HepG2 (cell line): Measurements from ENCODE around the gene SS18L1. TPM values are rescaled to one million over a fixed set of nuclear protein-coding genes. Genes with fewer than 3 reads are reported as not detected.
A peak's percentile ranks its signal among the peaks of the same experiment; 100 is the strongest.

ENCODE experiments used
- GPBP1L1 ChIP-seq: sonication (generic); formaldehyde crosslinking; IDR thresholded peaks from 2 replicates; pipeline ENCODE4 v1.5.0; 2020; ENCODE audit warnings: mild to moderate bottlenecking, missing genetic modification reagents
- GTF3A ChIP-seq: sonication (generic); formaldehyde crosslinking; conservative IDR thresholded peaks from 2 replicates; pipeline ENCODE4 v1.4.0; 2020; ENCODE audit warnings: mild to moderate bottlenecking, missing genetic modification reagents
- MLLT10 ChIP-seq: sonication (generic); formaldehyde crosslinking; IDR thresholded peaks from 2 replicates; pipeline ENCODE4 v1.4.0; 2020; ENCODE audit warnings: missing genetic modification reagents
- NONO ChIP-seq, 2 experiments: fragments of 450-650 bp in 1 of 2; sonication (generic) in 1 of 2; formaldehyde crosslinking in 1 of 2; IDR thresholded peaks in 1 of 2; conservative IDR thresholded peaks in 1 of 2; 2 replicates each; pipeline versions ENCODE4 v1.6.1 to v1.8.0; 2017 to 2022; ENCODE audit warnings: mild to moderate bottlenecking in 1 of 2, missing genetic modification reagents in 1 of 2, moderate library complexity in 1 of 2
- NR2F6 ChIP-seq, 2 experiments: IDR thresholded peaks; 2 replicates each; pipeline ENCODE4 v1.6.1; 2016; ENCODE audit warnings: antibody characterized with exemption in 1 of 2, mild to moderate bottlenecking in 1 of 2
- RXRB ChIP-seq: IDR thresholded peaks from 2 replicates; pipeline ENCODE4 v1.6.1; 2016; ENCODE audit warnings: borderline replicate concordance, missing genetic modification reagents, missing compliant biosample characterization
- SOX13 ChIP-seq, 3 experiments: fragments of 450-650 bp in 1 of 3; sonication (generic) in 1 of 3; formaldehyde crosslinking in 1 of 3; IDR thresholded peaks in 2 of 3; conservative IDR thresholded peaks in 1 of 3; 2 replicates each; pipeline versions ENCODE4 v1.5.0 to v1.6.1; 2016 to 2020; ENCODE audit warnings: antibody characterized with exemption in 1 of 3, mild to moderate bottlenecking in 1 of 3, missing compliant biosample characterization in 1 of 3, missing genetic modification reagents in 1 of 3, moderate library complexity in 1 of 3
- STAT5B ChIP-seq: sonication (generic); formaldehyde crosslinking; IDR thresholded peaks from 2 replicates; pipeline ENCODE4 v1.4.0; 2020; ENCODE audit warnings: missing genetic modification reagents
- ZMYM4 ChIP-seq: sonication (generic); formaldehyde crosslinking; IDR thresholded peaks from 2 replicates; pipeline ENCODE4 v1.8.1; 2023; ENCODE audit warnings: mild to moderate bottlenecking, missing genetic modification reagents
- ZNF24 ChIP-seq: fragments of 450-650 bp; IDR thresholded peaks from 2 replicates; pipeline ENCODE4 v1.6.1; 2017; ENCODE audit warnings: antibody characterized with exemption, mild to moderate bottlenecking
- ZNF260 ChIP-seq: sonication (generic); formaldehyde crosslinking; IDR thresholded peaks from 2 replicates; pipeline ENCODE4 v1.4.0; 2020; ENCODE audit warnings: missing genetic modification reagents, low read depth, mild to moderate bottlenecking, borderline replicate concordance
- ZNF263 ChIP-seq: sonication (generic); formaldehyde crosslinking; IDR thresholded peaks from 2 replicates; pipeline ENCODE4 v1.4.0; 2020; ENCODE audit warnings: missing genetic modification reagents
- ZNF3 ChIP-seq: IDR thresholded peaks from 2 replicates; pipeline ENCODE4 v1.7.0; 2017; ENCODE audit warnings: inconsistent platforms
- ZSCAN25 ChIP-seq: sonication (generic); formaldehyde crosslinking; IDR thresholded peaks from 2 replicates; pipeline ENCODE4 v1.8.0; 2022; ENCODE audit warnings: mild to moderate bottlenecking, missing genetic modification reagents
- ZZZ3 ChIP-seq: sonication (generic); formaldehyde crosslinking; IDR thresholded peaks from 2 replicates; pipeline ENCODE4 v1.4.0; 2020; ENCODE audit warnings: missing genetic modification reagents, mild to moderate bottlenecking, borderline replicate concordance
- polyA plus RNA-seq, 8 experiments: library from polyadenylated mRNA; depleted of rRNA in 3 of 8; stranded (reverse) in 7 of 8; unstranded in 1 of 8; fragments of >200 nt; fragmentation: Illumina TruSeq in 4 of 8; extraction: Trizol in 4 of 8; gene quantifications; 2 replicates each; pipeline versions ENCODE4 v1.2.1 to v1.2.3, GENCODE V29; 2011 to 2016; ENCODE audit warnings: low read depth in 4 of 8, missing spikeins in 1 of 8, mixed read lengths in 1 of 8; ENCODE audit not compliant: insufficient read depth in 1 of 8
- total RNA-seq, 5 experiments: library from RNA; depleted of rRNA; stranded (reverse); fragments of >200 nt; fragmentation: Illumina TruSeq; extraction: Trizol; gene quantifications; 2 replicates each; pipeline ENCODE4 v1.2.3, GENCODE V29; 2016; ENCODE audit warnings: low read depth in 1 of 5
- TF ChIP-seq, protein P1 (sequence below): sonication (generic); formaldehyde crosslinking; IDR thresholded peaks from 2 replicates; pipeline ENCODE4 v1.5.0; 2020; ENCODE audit warnings: mild to moderate bottlenecking, missing genetic modification reagents
- TF ChIP-seq, protein P2 (sequence below): sonication (generic); formaldehyde crosslinking; IDR thresholded peaks from 2 replicates; pipeline ENCODE4 v1.5.0; 2020; ENCODE audit warnings: missing genetic modification reagents
- TF ChIP-seq, protein P3 (sequence below): sonication (generic); formaldehyde crosslinking; IDR thresholded peaks from 2 replicates; pipeline ENCODE4 v1.8.0; 2022; ENCODE audit warnings: missing genetic modification reagents, mild to moderate bottlenecking, moderate library complexity, borderline replicate concordance
- TF ChIP-seq, protein P4 (sequence below): IDR thresholded peaks from 2 replicates; pipeline ENCODE4 v1.6.1; 2016; ENCODE audit warnings: missing biosample characterization, missing genetic modification reagents, low read depth

SS18L1 gene
- total and polyA plus RNA-seq, 2 of the 13 experiments (the other 11 are each of a cell fraction or from before 2014, with no cell fraction given): 17.8 to 27.6 TPM

DNA sequence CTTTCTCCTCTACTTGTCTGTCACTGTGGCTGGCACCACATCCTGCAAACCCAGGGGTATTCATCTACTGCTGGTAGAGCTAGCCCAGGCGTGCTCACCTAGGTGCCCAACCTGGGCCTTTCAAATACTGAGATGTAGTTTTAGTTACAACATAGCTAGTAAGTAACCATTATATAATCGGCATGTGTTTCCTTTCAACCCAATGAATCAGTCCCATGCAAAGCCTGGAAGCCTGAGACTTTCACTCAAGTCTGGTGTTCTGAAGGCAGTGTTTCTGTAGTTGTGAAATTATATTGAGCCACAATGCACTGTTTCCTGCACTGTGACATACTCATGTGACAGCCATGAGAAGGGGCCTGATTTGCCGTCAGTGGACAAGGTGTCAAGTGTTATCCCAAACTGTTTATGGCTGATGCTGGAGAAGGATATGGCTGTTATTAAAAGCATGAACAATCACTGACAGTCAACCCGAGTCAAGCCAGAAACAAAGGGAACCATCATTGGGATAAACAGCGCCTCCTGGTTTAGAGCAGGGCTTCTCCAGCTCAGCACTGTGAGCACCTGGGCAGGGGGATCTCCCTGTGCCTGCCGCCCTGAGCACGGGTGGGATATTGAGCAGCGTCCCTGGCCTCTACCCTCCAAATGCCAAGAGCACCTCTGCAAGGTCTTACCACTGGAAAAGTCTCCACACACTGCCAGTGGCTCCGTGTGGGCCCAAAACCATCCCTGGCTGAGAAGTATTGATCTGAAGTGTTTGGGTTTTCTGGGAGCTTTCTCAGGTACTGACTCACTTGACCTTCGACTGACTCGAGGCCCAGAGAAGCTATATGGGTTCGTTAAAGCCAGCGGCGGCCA, 1.9 kb upstream of the SS18L1 start (continued):
- TF ChIP-seq, protein P1, sequence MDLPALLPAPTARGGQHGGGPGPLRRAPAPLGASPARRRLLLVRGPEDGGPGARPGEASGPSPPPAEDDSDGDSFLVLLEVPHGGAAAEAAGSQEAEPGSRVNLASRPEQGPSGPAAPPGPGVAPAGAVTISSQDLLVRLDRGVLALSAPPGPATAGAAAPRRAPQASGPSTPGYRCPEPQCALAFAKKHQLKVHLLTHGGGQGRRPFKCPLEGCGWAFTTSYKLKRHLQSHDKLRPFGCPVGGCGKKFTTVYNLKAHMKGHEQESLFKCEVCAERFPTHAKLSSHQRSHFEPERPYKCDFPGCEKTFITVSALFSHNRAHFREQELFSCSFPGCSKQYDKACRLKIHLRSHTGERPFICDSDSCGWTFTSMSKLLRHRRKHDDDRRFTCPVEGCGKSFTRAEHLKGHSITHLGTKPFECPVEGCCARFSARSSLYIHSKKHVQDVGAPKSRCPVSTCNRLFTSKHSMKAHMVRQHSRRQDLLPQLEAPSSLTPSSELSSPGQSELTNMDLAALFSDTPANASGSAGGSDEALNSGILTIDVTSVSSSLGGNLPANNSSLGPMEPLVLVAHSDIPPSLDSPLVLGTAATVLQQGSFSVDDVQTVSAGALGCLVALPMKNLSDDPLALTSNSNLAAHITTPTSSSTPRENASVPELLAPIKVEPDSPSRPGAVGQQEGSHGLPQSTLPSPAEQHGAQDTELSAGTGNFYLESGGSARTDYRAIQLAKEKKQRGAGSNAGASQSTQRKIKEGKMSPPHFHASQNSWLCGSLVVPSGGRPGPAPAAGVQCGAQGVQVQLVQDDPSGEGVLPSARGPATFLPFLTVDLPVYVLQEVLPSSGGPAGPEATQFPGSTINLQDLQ: no peak
- TF ChIP-seq NR2F6 (IDR thresholded peaks at IDR 0.05): peak; percentile 52; the same call in 1 of the 2 replicates
- TF ChIP-seq NR2F6 (CRISPR knock-in tag; IDR thresholded peaks at IDR 0.05): no peak
- TF ChIP-seq NONO (IDR thresholded peaks at IDR 0.05): no peak
- TF ChIP-seq NONO (CRISPR knock-in tag; conservative IDR thresholded peaks at IDR 0.05): 0 out of 2 replicates have a peak, but pooled peaks have one; percentile 55
- TF ChIP-seq, protein P2, sequence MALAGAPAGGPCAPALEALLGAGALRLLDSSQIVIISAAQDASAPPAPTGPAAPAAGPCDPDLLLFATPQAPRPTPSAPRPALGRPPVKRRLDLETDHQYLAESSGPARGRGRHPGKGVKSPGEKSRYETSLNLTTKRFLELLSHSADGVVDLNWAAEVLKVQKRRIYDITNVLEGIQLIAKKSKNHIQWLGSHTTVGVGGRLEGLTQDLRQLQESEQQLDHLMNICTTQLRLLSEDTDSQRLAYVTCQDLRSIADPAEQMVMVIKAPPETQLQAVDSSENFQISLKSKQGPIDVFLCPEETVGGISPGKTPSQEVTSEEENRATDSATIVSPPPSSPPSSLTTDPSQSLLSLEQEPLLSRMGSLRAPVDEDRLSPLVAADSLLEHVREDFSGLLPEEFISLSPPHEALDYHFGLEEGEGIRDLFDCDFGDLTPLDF: no peak
- TF ChIP-seq, protein P3, sequence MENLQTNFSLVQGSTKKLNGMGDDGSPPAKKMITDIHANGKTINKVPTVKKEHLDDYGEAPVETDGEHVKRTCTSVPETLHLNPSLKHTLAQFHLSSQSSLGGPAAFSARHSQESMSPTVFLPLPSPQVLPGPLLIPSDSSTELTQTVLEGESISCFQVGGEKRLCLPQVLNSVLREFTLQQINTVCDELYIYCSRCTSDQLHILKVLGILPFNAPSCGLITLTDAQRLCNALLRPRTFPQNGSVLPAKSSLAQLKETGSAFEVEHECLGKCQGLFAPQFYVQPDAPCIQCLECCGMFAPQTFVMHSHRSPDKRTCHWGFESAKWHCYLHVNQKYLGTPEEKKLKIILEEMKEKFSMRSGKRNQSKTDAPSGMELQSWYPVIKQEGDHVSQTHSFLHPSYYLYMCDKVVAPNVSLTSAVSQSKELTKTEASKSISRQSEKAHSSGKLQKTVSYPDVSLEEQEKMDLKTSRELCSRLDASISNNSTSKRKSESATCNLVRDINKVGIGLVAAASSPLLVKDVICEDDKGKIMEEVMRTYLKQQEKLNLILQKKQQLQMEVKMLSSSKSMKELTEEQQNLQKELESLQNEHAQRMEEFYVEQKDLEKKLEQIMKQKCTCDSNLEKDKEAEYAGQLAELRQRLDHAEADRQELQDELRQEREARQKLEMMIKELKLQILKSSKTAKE (CRISPR knock-in tag): no peak
- 0 out of 2 replicates have a peak, but pooled peaks have one; percentile 42 for TF ChIP-seq ZNF260
- TF ChIP-seq RXRB: no peak
- no peak for TF ChIP-seq GTF3A
- no peak for TF ChIP-seq ZSCAN25 (CRISPR knock-in tag)
- TF ChIP-seq ZNF263 (CRISPR knock-in tag): no peak
- no peak for TF ChIP-seq MLLT10 (CRISPR knock-in tag)
- no peak for TF ChIP-seq STAT5B (CRISPR knock-in tag)
- TF ChIP-seq, protein P4, sequence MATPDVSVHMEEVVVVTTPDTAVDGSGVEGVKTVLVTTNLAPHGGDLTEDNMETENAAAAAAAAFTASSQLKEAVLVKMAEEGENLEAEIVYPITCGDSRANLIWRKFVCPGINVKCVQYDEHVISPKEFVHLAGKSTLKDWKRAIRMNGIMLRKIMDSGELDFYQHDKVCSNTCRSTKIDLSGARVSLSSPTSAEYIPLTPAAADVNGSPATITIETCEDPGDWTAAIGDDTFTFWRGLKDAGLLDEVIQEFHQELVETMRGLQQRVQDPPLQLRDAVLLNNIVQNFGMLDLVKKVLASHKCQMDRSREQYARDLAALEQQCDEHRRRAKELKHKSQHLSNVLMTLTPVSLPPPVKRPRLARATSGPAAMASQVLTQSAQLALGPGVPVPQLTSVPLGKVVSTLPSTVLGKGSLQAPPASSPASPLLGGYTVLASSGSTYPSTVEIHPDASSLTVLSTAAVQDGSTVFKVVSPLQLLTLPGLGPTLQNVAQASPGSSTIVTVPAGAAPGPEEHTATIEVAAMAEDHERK (CRISPR knock-in tag): no peak
- no peak for TF ChIP-seq ZNF24
- TF ChIP-seq GPBP1L1: no peak
- TF ChIP-seq ZZZ3: no peak
- no peak for TF ChIP-seq ZNF3 (CRISPR knock-in tag)
- peak; percentile 35; the same call in 1 of the 2 replicates for TF ChIP-seq ZMYM4 (CRISPR knock-in tag)
- TF ChIP-seq SOX13 (IDR thresholded peaks at IDR 0.05): no peak
- 0 out of 4 replicates have a peak, but pooled peaks of 1 of the 2 experiments have one; percentile 32 for TF ChIP-seq SOX13 (CRISPR knock-in tag; conservative IDR thresholded peaks at IDR 0.05 in 1 of 2, IDR thresholded peaks at IDR 0.05 in 1 of 2)
